Stimulated activated CD8-positive, alpha-beta memory T cell treated with anti-CD3 and anti-CD28 coated beads, Interleukin-15, amount 100 ng/mL, for 24 hours (primary cell): ENCODE measurements around the gene TES.

Experiments used
- DNase-seq: peaks from one replicate; pipeline ENCODE4 v3.0.0-alpha.2; 2020; ENCODE audit warnings: low read depth

TES gene

DNA sequence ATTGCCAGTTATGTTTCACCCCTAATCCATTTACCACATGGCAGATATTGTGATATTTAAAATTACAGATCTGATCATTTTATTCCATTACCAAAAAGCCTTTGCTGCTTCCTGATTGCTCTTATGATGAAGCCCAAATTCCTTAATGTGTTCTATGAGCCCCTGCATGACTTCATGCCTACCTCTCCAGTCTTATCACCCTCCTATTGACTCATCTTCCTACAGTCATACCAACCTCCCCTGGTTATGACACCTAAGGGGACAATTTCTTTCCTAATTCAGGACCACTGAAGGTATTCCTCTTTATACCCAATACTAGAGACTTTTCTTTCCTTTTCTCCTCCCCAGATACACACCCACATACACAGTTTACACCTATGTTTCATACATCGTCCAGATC is 36.0 kb downstream of the TES start:
- no peak for DNase-seq

DNA sequence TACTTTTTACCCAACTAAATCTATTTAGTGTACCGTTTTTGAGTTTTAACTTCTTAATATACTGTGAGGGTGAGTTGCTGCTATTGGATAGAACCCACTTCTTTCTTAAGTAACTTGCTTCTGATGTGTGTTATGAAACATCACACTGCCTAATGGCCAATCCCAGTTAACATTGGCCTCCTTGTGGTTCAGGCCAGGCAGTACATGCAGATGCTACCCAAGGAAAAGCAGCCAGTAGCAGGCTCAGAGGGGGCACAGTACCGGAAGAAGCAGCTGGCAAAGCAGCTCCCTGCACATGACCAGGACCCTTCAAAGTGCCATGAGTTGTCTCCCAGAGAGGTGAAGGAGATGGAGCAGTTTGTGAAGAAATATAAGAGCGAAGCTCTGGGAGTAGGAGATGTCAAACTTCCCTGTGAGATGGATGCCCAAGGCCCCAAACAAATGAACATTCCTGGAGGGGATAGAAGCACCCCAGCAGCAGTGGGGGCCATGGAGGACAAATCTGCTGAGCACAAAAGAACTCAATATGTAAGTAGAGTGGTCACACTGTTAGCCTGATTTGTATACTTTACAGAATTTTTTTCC is 39.7 kb downstream of the TES start:
- no peak for DNase-seq

DNA sequence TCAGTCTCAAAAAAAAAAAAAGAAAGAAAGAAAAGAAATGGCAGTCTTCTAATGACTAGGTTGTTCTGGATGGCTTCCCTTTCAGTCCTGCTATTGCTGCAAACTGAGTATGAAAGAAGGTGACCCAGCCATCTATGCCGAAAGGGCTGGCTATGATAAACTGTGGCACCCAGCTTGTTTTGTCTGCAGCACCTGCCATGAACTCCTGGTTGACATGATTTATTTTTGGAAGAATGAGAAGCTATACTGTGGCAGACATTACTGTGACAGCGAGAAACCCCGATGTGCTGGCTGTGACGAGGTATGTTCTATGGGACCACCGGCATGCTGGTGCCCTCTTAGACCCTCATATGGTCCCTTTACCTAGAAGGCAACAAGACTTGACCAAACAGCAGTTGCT is 41.3 kb downstream of the TES start:
- no peak for DNase-seq

DNA sequence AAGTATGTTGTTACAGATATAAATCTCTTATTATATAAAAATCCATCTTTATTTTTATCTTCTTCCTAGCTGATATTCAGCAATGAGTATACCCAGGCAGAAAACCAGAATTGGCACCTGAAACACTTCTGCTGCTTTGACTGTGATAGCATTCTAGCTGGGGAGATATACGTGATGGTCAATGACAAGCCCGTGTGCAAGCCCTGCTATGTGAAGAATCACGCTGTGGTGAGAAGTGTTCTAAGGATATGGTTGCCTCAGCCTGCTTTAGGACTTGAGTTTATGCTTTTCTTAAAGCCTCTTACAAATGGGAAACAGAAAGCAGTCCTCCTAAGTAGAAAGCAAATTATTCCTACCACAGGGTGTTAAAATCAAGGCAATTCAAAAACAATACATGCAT is 41.9 kb downstream of the TES start:
- no peak for DNase-seq

DNA sequence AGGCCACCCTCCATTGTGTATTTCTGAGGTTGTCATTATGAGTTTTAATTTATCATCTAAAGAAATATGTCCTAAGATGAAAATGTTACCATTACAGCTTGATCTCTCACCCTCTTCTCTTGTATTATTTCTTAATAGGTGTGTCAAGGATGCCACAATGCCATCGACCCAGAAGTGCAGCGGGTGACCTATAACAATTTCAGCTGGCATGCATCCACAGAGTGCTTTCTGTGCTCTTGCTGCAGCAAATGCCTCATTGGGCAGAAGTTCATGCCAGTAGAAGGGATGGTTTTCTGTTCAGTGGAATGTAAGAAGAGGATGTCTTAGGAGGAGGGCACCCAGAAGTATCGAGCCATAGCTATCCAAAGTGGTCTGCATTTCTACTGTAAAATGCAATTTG is 46.8 kb downstream of the TES start:
- DNase-seq, result no peak

DNA sequence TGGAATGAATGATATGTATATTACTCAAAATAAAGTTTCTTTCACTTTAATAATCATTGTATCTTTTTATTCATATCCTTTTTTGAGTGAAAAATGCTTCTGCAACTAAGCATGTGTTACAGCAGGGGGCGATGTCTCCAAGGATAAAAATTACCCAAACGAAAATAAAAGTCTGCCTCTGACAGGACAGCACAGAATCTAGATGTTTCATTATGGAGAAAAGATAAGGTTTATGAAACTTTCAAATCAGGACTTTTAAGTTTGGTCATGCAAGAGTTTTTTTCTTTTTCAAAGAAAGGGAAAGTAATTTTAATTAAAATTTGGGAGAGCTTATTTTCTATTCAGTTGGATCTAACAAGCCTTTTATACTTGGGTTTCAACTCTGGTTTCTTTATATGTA is 48.4 kb downstream of the TES start:
- DNase-seq, result no peak

DNA sequence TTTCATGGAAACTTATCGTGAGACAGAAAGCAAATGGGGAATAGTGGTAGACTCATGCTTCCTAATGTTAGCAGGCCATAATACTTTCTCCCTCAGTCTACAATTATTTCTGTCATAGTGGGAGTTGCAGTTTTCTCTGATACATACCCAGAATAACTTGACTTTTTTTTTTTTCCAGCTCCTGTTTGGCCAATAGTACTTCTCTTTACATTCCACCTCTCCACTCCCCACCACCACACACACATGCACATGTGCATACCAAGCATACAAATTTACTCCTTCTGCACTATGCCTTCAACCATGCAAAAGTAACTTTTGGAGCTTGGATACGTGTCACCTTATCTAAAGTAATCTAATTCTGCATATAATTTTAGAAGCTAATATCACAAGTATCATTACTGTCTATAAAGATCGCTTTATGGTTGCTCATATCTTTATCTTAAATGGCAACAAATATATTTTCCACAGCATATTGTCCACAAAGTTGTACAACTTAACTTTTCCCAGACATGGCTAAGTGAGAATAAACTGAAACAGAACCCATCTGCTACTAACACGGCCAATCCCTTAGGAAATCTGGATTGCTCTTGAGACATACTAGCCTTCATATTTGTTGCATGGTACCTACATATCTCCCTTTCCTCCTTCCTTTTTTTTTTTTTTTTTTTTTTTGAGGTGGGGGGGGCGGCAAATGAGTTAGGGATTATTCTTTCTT is 49.0 kb downstream of the TES start:
- DNase-seq, result no peak

DNA sequence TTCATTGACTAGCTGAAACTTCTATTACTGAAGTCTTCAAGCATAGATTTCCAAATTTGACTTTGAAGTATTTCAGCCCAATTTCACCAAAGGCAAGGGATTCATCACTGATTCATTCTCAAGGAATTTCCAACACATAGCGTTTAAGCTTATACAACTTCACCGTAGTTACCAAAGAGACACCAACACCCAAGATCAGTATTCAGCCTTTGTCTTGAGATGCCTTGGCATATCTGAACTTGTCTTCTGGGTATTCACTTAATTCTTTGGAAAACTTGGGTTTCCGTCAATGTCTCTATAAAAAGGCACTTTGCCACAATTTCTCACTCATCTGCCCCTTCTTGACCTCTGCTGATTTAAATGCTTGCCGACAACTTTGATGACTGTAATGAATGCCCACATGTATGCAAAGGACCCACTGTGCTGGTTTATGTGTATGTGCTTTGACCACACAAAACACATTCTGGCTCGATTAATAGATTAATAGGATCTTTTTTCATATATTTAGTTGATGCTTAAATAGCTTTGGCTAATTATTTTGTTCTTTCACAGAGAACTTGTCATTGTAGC is 49.6 kb downstream of the TES start:
- DNase-seq, result no peak

DNA sequence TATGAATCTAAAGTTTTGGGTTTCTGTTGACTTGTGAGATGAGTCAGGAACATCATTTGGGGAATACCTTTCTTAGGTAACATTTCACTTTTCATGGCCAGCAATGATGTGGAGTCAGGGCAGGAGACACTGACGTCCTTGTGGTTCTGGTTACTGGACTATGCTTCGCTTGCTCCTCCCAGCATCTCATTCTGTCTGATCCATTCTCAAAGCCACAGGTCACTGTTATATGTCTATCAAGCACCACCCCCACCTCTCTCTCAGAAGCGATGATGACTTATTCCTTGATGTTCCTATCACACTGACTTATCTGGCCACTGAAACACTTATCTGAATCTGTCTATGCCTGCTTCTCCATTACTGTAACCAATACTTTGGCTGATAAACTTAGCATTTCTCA is 51.6 kb downstream of the TES start:
- no peak for DNase-seq

DNA sequence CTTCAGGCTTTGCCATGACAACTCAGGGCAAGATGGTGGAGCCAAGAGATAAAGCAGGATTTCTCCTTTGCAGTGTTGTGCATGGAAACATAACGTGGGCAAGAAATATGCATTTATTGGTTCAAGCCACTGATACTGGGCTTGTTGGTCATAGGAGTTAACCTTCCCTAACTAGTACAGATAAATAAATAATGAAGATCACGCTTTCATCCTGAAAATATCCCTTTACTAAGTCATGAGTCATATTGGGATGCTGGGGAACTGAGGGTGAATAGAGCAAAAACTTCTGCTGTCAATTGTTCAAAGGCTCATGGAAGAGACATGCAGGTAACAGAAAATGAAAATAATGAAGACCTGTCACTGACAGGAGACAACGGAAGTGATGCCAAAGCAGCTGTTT is 55.5 kb downstream of the TES start:
- no peak for DNase-seq

DNA sequence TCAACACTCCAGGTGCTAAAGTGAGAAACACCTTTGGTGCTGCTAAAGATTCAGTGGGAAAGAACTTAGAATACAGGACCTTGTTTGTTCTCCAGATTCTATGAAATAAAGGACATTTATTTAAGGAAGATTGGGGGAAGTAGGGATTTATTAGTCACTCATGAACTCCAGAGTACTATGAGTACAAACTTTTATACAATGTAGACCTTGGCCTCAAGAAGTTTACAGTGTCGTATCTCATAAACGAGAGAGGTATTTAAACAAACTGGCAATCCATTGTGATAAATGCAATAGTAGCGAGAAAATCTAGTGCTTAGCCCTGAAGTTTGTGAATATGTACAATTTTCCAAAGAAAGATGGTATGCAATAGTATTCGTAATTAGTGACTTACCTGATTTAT is 59.1 kb downstream of the TES start:
- no peak for DNase-seq

DNA sequence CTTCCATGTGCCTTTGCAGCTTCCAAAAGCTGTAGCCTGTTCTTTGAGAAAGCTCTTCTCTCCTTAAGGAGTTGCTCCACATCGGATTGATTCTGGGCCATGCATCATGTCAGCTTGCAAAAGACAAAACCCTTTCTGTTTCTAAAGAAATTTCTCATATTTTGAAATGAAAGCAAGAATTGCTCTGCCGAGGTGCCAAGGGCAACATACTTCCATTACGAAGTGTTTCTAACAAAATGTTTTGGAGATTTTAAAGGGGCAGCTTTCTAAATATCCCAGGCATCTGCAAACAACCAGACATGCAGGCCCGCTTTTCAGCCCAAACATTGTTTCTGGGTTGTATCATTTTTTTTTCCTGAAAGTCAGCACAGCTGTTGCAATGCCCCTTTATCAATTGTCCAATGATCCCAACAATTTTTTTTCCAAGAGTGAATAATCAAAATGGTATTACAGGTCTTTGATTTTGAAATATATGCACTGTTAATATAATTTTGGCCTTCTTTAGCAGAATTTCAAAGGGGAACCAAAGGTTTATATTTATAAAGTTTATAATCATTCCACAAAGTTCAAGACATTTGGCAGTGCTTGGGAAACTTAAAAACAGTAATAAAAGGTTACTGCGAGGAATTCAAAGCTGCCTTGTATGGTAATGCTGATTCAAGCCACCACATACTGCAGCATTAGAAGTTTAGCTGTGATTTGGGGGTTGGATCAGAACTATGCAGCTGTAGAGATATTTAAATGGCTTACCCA is 61.0 kb downstream of the TES start:
- no peak for DNase-seq

DNA sequence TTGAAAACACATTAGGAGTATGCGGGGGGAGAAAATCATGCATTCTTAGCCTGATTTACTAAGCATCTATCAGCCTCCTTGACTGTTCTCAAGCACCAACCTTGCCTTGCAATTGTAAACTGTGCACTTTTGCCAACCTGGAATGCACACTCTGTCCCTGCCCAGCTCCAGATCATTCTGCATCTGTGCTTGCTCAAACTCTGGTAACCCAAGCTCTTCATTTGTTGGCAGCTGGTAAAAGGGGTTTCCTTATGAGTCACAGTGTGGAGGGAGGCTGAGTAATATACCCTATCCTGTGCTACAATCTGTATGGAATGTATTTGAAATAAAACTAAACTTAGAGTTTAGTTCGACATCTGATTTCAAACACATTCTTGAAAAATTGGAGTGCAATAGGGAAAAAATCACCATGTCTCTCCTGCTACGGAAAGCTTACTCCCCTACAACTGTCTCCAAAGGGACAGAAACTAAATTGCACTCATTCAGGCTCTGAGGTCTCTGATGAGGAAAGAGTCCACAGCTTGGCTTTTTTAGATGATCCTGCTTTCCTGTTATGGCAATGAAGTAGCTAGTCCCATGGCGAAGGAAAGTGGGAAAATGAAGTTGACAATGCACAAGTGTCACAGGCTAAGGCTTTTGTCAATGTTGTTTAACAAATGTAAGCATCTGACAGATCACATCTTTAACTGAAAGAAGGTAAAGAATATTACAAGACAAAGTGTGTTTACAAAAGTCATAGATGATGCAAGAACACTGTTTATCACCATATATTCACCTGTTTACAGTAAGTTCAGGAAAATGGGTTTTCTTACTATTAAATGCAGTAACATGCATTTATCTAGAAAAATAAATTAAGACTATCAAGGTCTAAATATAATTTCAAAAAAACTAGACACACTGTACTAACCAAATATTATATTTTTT is 61.9 kb downstream of the TES start:
- no peak for DNase-seq

DNA sequence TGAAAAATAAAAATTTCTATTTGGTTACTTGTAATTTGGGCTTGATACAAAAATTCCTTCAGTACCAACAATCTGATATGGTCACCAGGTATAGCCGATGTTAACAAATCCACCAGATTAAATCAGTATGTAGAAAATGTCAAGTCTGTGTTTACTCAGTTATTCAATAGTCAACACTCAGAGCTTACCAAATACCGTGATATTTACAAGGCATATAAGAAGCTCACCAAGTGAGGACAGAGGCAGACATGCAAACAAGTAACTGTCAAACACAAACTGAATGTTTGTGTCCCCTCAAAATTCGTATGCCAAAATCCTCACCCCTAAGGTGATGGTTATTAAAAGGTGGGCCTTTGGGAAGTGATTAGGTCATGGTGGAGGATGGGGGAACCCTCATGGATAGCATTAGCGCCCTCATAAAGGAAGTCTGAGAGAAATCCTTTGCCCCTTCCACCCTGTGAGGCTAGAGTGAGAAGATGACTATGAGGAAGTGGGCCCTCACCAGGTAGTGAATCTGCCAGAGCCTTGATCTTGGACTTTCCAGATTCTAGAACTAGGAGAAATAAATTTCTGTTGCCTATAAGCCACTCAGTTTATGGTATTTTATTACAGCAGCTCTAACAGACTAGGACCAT is 63.1 kb downstream of the TES start:
- no peak for DNase-seq

DNA sequence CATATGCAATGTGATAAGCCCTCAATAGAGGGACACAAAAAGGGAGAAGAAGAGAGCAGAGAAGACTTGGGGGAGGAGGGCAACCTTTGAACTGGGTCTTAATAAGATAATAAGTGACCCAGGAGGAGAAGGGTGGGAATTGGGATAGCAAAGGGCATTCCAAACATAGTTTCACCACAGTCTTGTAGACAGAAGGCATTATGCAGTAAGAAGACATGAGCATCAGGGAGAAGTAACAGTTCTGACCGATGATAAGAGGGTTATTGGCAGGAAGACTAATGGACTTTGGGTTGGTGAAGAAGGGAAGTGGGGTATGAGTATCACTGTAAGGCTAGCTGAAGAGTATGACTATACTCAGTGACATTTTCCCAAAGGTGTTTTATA is 63.6 kb downstream of the TES start:
- DNase-seq, result no peak

DNA sequence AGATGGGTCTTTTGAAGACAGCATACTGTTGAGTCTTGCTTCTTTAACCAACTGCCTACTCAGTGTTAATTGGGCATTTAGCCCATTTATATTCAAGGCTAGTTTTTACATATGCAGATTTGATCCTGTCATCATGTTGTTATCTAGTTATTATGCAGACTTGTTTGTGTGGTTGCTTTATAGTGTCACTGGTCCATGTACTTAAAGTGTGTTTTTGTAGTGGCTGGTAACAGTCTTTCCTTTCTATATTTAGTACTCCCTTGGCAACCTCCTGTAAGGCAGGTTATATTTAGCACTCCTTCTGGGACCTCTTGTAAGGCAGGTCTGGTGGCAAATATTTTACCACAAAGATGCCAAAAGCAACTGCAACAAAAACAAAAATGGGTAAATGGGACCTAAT is 66.7 kb downstream of the TES start:
- no peak for DNase-seq

DNA sequence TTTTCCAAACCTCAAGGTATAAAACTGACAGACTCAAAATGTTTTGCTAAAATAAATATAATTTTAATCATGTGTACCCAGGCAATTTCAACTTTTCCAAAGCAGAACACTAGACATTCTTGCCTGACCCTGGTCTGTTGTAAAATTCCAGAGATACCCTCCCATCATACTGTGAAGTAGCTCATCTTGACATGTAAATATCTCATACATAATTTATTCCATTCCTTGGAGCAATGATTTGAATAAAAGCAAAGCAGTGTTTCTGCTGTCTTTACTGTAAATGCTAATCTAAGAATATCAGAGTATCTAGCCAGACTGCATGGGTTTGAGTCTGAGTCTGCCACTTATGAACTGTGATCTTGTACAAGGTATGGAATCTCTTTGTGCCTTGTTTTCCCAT is 68.9 kb downstream of the TES start:
- no peak for DNase-seq

DNA sequence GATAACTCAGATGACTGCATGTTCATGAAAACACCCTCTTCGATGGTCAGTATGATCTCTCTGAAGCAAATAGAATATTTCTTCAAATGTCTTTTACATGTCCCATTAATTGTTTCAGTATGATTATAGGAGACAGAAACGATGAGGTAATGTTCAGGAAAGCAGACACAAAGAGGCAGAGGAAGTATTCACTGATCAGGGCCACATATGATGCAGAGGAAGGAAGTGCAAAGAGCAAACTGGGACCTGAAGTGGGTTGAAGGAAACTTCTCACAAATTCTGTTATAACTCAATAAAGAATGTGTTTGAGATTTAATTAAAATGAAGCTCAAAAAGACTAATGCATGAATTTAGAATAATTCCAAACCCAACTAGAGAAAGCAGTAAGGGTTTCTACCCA is 70.5 kb downstream of the TES start:
- no peak for DNase-seq

DNA sequence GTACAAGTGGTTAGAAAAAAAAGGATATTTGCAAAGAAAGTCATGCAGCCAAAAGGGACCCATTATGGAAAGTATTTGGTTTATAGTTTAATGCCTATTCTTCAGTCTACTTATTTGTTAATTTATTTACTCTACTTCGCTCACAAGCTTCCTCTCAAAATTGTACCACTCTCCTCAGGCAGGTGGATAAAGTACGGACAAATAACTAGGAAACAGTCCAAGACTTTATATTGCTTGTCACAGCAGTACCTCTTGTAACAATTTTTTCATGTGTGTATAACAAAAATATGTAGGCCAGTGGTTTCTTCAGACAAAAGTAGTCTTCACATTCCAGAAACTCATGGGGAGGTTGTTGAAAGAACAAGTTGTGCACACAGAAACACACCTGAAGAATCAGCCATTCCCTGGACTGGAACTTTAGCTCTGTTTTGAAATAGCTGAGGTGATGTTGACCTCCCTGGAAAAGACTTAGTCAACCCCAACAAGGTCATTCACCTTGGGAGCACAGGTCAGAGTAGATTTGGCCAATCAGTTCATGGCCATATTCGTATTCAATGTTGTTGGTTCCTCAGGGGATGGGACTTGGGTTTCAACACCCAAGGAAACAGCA is 73.4 kb downstream of the TES start:
- DNase-seq, result no peak

DNA sequence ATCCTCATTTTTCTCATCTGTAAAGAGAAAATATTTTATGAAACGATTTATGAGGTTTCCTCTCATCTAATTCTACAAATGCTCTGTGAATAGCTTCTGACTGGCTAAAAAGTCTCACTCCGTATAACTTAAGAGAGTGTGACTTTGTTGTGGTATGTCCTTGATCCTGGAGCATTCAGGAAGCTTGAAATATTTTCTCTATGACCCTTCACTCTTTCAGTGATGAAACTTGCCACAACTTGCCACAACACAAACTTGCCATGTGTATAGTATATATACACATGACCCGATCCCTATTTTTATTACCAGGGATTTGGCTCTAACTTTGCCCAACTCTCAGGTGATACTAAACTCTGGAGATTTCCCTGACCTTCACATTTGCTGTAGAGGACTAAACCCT is 74.1 kb downstream of the TES start:
- no peak for DNase-seq

DNA sequence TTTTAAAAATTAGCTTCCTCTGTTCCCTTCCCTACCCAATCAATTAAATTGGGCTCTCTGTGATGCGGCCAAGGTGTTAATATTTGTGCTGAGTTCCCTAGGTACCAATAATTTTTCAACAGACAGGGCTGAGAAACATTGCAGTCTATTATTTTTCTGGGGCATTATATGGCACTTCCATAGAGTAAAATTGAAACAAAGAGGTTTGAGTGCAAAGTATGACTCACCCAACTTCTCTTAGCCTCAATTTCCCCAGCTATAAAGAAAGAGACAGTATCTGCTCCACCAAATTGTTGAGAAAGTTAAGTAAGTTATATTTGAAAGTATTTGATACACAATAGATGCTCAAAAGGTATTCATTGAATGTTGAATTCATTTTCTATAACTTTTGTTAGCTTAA is 74.9 kb downstream of the TES start:
- DNase-seq, result no peak
